ENCODE results near the gene SPSB4.
A peak's percentile ranks its signal among the peaks of the same experiment; 100 is the strongest.
"Not testable (repeated sequence)": the region's sequence is repeated elsewhere in the genome, so short reads cannot be mapped to it uniquely, and the experiment has no call there.

SPSB4 gene

GRCh38 chr3:141112686-141113297 lies 61.6 kb downstream of the SPSB4 start:
- no peak overlapping the region for H3K4me3 ChIP-seq (ENCODE audit: low read depth, low read length)
- no peak for TF ChIP-seq CTCF (IDR thresholded peaks at IDR 0.05; ENCODE audit: low read depth, low read length)

GRCh38 chr3:141113680-141114079 lies 62.5 kb downstream of the SPSB4 start:
- H3K4me3 ChIP-seq (ENCODE audit: low read depth, low read length) = not testable (repeated sequence)

DNA sequence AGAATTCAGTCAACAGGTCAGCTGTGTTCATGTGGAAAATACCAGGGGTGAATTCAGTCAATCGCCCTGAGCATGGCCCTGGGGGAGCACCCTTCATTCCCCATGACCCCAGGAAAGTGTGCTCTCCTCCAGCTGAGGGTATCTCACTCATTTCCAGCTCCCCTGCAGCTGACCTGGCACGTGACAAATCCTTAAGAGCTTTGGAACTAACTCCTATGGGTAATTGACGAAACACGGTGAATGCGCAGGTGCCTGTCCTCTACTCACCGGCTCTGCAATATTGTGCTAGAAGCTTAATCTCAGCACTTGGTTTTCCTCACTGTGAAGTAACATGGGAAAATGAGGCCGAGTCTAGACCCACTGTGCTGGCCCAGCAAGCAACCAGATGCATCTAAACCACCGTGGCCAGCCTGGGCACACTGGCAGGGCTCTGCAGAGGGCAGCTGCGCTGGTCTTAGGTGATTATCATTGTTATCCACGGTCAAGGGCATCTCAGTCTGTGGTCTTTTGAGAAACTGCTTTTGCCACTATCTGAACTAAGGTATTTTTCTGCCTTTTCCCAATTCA lies 63.1 kb downstream of the SPSB4 start:
- no peak for TF ChIP-seq CTCF (IDR thresholded peaks at IDR 0.05; ENCODE audit: low read depth, low read length)
- H3K4me3 ChIP-seq (ENCODE audit: low read depth, low read length) = no peak overlapping the region

GRCh38 chr3:141114816-141115460 lies 63.8 kb downstream of the SPSB4 start:
- H3K4me3 ChIP-seq (ENCODE audit: low read depth, low read length) = no peak overlapping the region

GRCh38 chr3:141115789-141116541 lies 64.8 kb downstream of the SPSB4 start:
- TF ChIP-seq CTCF (IDR thresholded peaks at IDR 0.05; ENCODE audit: low read depth, low read length) = no peak
- no peak overlapping the region for H3K4me3 ChIP-seq (ENCODE audit: low read depth, low read length)

More at GRCh38 chr3:141114816-141115460, 63.8 kb downstream of the SPSB4 start:
- peak; percentile 23; the same call in 1 of the 2 replicates for TF ChIP-seq CTCF (IDR thresholded peaks at IDR 0.05; ENCODE audit: low read depth, low read length)

GRCh38 chr3:141116721-141117120 lies 65.6 kb downstream of the SPSB4 start:
- no peak for TF ChIP-seq CTCF (IDR thresholded peaks at IDR 0.05; ENCODE audit: low read depth, low read length)
- H3K4me3 ChIP-seq (ENCODE audit: low read depth, low read length) = no peak overlapping the region

DNA sequence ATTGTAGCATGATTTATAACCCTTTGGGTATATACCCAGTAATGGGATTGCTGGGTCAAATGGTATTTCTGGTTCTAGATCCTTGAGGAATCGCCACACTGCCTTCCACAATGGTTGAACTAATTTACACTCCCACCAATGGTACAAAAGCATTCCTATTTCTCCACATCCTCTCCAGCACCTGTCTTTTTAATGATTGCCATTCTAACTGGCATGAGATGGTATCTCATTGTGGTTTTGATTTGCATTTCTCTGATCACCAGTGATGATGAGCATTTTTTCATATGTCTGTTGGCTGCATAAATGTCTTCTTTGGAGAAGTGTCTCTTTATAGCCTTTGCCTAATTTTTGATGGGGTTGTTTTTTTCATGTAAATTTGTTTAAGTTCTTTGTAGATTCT lies 66.8 kb downstream of the SPSB4 start:
- H3K4me3 ChIP-seq (ENCODE audit: low read depth, low read length) = not testable (repeated sequence)

DNA sequence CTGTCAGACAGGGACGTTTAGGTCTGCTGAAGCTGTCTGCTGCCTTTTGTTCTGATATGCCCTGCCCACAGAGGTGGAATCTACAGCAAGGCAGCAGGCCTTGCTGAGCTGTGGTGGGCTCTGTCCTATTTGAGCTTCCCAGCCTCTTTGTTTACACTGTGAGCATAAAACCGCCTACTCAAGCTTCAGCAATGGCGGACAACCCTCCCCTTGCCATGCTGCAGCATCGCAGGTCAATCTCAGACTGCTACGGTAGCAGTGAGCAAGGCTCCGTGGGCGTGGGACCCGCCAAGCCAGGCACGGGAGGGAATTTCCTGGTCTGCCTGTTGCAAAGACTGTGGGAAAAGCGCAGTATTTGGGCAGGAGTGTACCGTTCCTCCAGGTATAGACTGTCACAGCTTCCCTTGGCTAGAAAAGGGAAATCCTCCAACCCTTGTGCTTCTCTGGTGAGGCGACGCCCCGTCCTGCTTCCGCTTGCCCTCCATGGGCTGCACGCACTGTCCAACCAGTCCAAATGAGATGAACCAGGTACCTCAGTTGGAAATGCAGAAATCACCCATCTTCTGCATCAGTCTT lies 71.4 kb downstream of the SPSB4 start:
- H3K4me3 ChIP-seq (ENCODE audit: low read depth, low read length) = no peak overlapping the region
- TF ChIP-seq CTCF (IDR thresholded peaks at IDR 0.05; ENCODE audit: low read depth, low read length) = no peak

All from WI38 (cell line).